GM11168 (cell line): ENCODE results near the gene ARRDC2.

ENCODE experiments used
- in situ Hi-C: fragments of 300-500 bp; cut with MboI; formaldehyde crosslinking; loops from one replicate; pipeline ENCODE4 v1.12.0; 2022; ENCODE audit warnings: low sequenced_read_pairs; ENCODE audit not compliant: unreplicated experiment

Gene ARRDC2

DNA sequence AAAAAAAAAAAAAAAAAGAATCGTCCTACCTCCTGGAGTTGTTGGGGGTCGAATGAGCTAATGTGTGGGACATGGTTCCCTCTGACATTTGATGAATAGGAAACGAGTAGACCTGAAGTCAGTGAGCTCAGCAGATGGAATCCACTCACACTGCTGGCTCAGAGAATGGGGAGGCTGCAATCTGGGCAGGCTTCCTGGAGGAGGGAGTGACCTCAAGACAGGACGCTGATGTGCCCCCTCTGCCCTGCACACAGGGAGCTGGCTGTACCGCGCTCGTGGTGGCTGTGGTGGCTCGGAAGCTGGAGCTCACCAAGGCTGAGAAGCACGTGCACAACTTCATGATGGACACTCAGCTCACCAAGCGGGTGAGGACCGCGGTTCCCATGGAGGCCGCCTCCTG lies 19.8 kb upstream of the ARRDC2 start:
- in situ Hi-C loops = no loop called here

DNA sequence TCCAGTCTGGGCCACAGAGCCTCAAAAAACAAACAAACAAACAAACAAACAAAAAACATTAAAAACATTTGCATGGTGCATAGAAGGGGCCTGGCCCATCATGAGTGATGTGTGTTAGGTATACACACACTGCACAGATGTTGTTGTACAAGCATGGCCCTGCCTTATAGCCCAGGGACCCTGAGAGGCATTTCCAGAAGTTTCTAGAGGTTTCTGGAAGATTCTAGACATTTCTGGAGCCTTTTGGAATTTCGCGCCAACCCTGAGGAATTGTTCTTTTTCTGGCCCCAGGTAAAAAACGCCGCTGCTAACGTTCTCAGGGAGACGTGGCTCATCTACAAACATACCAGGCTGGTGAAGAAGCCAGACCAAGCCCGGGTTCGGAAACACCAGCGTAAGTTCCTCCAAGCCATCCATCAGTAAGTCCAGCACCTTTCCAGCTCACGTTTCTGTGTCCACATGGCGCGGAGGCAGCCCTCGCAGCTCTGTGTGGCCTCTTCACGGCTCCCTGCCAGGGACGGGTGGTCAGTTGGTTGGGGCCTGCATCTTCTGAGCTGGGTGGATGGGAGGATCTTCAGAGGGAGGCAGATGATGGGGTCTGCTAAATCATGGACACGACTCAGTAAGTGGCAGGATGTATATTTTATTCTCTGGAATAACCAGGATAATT lies 18.4 kb upstream of the ARRDC2 start:
- in situ Hi-C loops = no loop called here

GRCh38 chr19:17993076-17993813 lies 14.7 kb upstream of the ARRDC2 start:
- in situ Hi-C loops = no loop called here

GRCh38 chr19:17996826-17997316 lies 11.1 kb upstream of the ARRDC2 start:
- in situ Hi-C loops = no loop called here

GRCh38 chr19:17997969-17998826 lies 9.8 kb upstream of the ARRDC2 start:
- in situ Hi-C loops = no loop called here

DNA sequence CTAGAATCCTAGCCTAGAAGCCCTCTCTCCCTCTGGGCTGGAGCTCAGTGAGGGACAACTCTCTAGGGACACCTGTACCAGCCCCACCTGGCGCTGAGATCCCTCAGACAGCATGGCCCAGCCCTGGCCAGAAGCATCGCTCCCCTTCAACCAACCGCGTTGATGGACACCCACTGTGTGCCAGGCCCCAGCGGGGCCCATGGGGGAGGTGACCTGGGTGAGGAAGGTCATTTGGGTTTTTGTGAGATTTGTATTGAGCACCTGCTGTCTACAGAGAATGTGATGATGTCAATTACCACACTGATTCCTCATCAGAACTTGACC lies 9.2 kb upstream of the ARRDC2 start:
- in situ Hi-C loops = no loop called here

DNA sequence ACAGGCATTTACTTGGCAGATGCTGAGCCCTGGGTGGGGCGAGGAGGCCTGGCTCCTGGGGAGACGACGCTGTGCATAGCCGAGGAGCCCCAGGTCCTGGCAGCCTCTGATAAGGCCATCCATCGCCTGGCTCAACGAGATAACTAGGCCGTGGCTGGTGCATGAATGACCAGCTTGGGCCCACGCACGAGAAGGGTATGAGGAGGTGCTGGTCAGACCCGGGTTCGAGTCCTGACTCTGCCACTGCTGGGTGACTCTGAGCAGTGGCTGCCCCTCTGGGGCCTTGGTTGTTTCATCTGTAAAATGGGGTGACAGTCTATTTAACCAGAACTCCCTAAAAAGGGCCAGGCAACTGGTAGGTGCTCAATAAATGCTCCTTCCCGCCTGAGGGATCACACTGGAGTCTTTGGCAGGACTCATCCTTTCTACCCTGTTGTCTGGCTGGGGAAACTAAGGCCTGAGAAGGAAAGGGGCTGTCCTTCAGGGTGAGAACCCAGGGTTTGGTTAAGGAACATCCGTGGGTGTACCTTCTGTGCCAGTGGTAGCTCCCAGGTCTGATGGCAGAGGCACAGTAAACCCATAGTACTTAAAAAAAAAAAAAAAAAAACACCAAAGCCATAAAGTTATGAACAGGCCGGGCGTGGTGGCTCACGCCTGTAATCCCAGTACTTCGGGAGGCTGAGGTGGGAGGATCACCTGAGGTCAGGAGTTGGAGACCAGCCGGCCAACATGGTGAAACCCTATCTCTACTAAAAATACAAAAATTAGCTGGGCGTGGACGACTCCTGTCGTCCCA lies 8.1 kb upstream of the ARRDC2 start:
- in situ Hi-C loops = loop anchor here (5.0 kb wide), 1 partner anchor 63 kb away; no protein-coding TSS in a partner anchor

GRCh38 chr19:18000480-18000914 lies 7.5 kb upstream of the ARRDC2 start:
- in situ Hi-C loops = loop anchor here (5.0 kb wide), 1 partner anchor 63 kb away; no protein-coding TSS in a partner anchor

DNA sequence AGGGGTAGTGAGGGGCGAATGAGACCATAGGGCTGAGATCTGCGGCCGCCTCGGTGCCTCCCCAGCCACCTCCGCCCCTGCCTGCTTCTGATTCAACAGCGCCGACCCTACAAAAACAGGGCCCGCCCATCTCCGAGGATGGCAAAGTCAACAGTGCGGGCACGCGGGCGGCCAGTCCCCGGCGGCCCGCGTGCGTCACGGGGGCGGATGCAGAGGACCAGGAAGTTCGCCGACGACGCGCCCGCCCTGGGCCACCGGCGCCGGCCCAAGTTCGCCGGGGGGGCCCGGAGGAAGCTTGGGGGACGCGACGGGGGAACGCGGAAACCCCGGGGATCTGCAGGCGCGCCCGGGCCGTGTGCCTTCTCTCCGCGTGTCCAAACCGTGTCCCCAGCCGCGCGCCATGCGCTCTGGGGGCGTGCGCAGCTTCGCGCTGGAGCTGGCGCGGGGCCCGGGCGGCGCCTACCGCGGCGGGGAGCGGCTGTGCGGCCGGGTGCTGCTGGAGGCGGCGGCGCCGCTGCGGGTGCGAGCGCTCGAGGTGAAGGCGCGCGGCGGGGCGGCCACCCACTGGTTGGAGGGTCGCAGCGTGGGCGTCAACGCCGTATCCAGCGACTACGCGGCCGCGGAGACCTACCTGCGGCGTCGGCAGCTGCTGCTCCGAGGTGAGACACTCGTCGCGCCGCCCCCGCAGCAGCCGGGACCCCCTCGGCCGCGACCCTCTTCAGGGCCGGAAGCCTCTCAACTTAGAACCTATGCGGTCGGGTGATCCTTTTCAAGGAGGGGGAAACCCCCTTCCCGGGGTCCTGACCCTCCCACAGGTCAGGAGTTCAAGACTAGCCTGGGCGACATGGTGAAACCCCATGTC lies 6.8 kb upstream of the ARRDC2 start:
- in situ Hi-C loops = loop anchor here (5.0 kb wide), 1 partner anchor 64 kb away; no protein-coding TSS in a partner anchor

- in situ Hi-C loops = loop anchor here (5.0 kb wide), 1 partner anchor 65 kb away; no protein-coding TSS in a partner anchor
These were observed 6.1 kb upstream of the ARRDC2 start for GRCh38 chr19:18001777-18002345.

DNA sequence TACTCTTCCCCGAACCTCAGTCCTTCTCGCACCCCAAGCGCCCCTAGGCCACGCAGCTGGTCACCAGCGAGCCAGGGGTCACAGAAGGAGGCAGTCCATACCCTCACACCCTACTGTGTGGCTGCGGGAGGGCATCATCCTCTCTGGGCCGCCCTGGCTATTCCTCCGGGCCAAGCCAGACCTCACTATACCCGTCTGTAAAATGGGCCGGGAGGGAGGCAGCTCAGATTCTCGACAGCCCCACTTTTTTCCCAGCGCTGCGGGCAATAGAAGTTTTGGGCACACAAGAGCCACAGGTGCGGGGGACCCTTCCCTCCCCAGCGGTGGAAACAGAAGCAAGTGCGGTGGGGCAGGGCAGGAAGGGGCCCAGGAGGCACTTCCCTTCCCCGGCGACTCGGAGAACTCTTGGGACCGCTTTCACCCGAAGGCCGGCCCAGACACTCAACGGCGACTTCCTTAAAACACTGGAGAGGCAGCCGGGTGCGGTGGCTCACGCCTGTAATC lies 5.6 kb upstream of the ARRDC2 start:
- in situ Hi-C loops = loop anchor here (5.0 kb wide), 1 partner anchor 65 kb away; no protein-coding TSS in a partner anchor

- in situ Hi-C loops = loop anchor here (5.0 kb wide), 1 partner anchor 52 kb away; no protein-coding TSS in a partner anchor
These were observed 2.2 kb upstream of the ARRDC2 start for GRCh38 chr19:18005750-18006149.

GRCh38 chr19:18007044-18007916 lies 690 bp upstream of the ARRDC2 start:
- in situ Hi-C loops = loop anchor here (5.0 kb wide), 1 partner anchor 50 kb away; no protein-coding TSS in a partner anchor

DNA sequence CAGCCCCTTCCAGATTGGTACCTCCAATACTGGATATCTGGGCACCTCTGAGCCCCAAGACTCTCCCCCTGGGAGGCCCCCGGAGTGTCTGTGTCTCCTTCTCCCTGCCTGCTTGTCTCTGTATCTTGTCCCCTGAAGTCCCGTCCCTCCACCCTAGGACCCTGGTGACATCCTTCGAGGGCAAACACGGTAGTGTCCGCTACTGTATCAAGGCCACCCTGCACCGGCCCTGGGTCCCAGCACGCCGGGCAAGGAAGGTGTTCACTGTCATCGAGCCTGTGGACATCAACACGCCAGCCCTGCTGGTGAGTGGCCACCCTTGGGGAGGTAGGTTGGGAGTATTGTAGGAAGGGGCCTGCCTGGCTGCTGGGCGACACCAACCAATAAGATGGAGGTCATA lies 844 bp downstream of the ARRDC2 start:
- in situ Hi-C loops = loop anchor here (5.0 kb wide), 1 partner anchor 48 kb away; no protein-coding TSS in a partner anchor

DNA sequence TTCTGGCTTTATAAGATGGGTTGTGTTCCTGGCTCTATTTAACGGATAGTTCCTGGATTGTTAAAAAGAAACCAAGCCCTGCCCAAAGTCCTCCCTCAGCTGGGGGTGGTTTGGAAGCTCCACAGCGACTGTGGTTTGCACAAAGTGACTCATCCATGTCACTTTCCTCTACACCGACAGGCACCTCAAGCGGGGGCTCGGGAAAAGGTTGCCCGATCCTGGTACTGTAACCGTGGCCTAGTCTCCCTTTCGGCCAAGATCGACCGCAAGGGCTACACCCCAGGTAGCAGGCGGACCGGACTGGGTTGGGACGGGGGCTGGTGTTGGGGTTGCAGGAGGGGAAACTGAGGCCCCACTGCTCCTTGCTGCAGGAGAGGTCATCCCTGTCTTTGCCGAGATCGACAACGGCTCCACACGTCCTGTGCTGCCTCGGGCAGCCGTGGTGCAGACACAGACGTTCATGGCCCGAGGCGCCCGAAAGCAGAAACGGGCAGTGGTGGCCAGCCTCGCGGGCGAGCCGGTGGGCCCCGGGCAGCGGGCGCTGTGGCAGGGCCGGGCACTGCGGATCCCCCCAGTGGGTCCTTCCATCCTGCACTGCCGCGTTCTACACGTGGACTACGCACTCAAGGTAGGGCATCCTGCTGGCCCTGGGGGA lies 1.6 kb downstream of the ARRDC2 start:
- in situ Hi-C loops = loop anchor here (5.0 kb wide), 1 partner anchor 48 kb away; no protein-coding TSS in a partner anchor

DNA sequence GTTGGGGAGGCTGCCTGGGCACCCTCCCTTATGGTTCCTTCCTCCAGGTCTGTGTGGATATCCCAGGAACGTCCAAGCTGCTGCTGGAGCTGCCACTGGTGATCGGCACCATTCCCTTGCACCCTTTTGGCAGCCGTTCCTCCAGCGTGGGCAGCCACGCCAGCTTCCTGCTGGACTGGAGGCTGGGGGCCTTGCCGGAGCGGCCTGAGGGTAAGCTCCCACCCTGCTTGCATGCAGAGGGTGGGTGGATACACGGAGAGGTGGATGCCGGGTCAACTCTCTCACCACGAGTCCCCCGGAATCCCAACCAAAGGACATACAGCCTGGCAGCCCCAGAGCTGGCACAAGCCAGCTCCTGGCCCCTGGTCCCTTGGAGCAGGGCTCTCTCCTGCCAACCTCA lies 2.2 kb downstream of the ARRDC2 start:
- in situ Hi-C loops = no loop called here
